B cell (primary cell): ENCODE data around the gene GGTA1.
A peak's percentile ranks its signal among the peaks of the same experiment; 100 is the strongest.

Source experiments
- EZH2 ChIP-seq: IDR thresholded peaks from 2 replicates; pipeline ENCODE4 v1.6.1; 2012; ENCODE audit warnings: borderline replicate concordance, low read depth, mild to moderate bottlenecking, moderate library complexity, low read length; ENCODE audit not compliant: insufficient read depth, poor library complexity, severe bottlenecking
- TF ChIP-seq, protein P1 (sequence below): fragments of 200-600 bp; IDR thresholded peaks from one replicate; pipeline ENCODE4 v1.8.0; 2022; ENCODE audit warnings: antibody characterized with exemption, mild to moderate bottlenecking

DNA sequence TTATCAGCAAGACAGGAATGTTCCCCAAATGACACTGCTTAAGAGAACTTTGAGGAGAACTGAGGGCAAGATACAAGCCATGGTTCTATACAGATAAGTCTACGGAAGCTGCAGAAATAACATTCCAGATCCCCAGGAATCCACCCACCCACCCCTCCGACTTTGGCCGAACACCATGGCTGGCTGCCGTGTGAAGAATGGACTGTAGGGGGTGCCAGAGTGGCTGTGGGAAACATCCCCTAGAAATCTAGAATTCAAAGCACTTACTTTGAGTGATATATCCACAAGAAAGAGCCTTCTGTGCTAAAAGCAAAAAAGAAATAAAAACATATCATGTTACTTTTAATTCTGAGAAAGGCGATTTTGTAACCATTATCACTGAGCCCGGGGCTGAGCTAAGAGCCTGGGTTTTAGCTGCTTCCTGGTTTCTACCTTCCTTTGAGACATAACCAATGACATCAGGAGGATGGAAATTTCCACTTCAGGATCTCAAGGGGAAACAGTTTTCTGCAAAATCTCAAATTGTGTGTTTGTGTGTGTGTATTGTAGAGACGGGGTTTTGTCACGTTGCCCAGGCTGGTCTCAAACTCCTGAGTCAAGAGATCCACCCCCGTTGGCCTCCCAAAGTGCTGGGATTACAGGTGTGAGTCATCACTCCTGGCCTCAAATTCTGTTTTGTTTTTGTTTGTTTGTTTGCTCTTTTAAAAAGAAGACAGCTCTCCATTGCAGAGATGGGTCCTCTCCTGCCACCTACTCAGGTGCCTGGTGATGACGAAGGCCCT lies 36.4 kb downstream of the GGTA1 start:
- TF ChIP-seq, protein P1, sequence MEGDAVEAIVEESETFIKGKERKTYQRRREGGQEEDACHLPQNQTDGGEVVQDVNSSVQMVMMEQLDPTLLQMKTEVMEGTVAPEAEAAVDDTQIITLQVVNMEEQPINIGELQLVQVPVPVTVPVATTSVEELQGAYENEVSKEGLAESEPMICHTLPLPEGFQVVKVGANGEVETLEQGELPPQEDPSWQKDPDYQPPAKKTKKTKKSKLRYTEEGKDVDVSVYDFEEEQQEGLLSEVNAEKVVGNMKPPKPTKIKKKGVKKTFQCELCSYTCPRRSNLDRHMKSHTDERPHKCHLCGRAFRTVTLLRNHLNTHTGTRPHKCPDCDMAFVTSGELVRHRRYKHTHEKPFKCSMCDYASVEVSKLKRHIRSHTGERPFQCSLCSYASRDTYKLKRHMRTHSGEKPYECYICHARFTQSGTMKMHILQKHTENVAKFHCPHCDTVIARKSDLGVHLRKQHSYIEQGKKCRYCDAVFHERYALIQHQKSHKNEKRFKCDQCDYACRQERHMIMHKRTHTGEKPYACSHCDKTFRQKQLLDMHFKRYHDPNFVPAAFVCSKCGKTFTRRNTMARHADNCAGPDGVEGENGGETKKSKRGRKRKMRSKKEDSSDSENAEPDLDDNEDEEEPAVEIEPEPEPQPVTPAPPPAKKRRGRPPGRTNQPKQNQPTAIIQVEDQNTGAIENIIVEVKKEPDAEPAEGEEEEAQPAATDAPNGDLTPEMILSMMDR, result peak; percentile 80
- TF ChIP-seq EZH2, result no peak
